Measurements from ENCODE around the gene ETS1.

Gene ETS1

DNA sequence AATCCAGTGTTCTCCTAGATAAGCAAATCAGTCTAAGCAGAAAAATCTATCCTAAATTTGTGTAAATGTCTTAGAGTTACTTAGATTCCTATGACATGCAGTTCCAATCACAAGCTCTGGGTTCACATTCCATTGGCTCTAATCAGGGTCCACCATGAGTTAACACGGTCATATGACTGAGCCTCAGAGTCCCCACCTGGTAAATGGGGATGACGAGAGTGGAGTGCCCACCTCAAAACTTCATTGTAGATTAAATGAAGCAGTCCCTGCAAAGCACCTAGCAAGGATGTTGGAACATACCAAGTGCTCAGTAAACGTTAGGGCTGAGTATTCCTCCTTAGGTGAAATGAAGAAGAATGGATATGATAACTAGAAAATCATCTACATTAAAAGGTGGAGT is 3.1 kb downstream of the ETS1 start:
- Histone ChIP-seq H3K9me3 (ENCODE audit: insufficient read depth, low read length) (no peaks in the 10 kb centered on the region), H3K27me3 (ENCODE audit: low read depth, low read length) (peaks cover 37% of the 10 kb centered on the region), H3K4me1 (ENCODE audit: low read length) (peaks cover 30% of the 10 kb centered on the region), H3K79me2 (ENCODE audit: low read length) (no peaks in the 10 kb centered on the region), H3K9ac (ENCODE audit: low read length) (no peak overlapping the region), H4K20me1 (ENCODE audit: insufficient read depth, low read length) (no peaks in the 10 kb centered on the region), H3K4me2 (ENCODE audit: low read length) (no peak overlapping the region), H3K4me3 (ENCODE audit: low read length) (no peak overlapping the region), H2AFZ (ENCODE audit: low read depth, low read length) (no peak overlapping the region), H3K36me3 (replicated peaks; ENCODE audit: low read depth, low read length) (no peaks in the 10 kb centered on the region), H3K27ac (ENCODE audit: low read length) (no peak overlapping the region)
- TF ChIP-seq EZH2phosphoT487 (IDR thresholded peaks at IDR 0.05; ENCODE audit: low read depth), result no peak
- TF ChIP-seq, protein P1, sequence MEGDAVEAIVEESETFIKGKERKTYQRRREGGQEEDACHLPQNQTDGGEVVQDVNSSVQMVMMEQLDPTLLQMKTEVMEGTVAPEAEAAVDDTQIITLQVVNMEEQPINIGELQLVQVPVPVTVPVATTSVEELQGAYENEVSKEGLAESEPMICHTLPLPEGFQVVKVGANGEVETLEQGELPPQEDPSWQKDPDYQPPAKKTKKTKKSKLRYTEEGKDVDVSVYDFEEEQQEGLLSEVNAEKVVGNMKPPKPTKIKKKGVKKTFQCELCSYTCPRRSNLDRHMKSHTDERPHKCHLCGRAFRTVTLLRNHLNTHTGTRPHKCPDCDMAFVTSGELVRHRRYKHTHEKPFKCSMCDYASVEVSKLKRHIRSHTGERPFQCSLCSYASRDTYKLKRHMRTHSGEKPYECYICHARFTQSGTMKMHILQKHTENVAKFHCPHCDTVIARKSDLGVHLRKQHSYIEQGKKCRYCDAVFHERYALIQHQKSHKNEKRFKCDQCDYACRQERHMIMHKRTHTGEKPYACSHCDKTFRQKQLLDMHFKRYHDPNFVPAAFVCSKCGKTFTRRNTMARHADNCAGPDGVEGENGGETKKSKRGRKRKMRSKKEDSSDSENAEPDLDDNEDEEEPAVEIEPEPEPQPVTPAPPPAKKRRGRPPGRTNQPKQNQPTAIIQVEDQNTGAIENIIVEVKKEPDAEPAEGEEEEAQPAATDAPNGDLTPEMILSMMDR (IDR thresholded peaks at IDR 0.05; ENCODE audit: low read depth, low read length), result no peak

DNA sequence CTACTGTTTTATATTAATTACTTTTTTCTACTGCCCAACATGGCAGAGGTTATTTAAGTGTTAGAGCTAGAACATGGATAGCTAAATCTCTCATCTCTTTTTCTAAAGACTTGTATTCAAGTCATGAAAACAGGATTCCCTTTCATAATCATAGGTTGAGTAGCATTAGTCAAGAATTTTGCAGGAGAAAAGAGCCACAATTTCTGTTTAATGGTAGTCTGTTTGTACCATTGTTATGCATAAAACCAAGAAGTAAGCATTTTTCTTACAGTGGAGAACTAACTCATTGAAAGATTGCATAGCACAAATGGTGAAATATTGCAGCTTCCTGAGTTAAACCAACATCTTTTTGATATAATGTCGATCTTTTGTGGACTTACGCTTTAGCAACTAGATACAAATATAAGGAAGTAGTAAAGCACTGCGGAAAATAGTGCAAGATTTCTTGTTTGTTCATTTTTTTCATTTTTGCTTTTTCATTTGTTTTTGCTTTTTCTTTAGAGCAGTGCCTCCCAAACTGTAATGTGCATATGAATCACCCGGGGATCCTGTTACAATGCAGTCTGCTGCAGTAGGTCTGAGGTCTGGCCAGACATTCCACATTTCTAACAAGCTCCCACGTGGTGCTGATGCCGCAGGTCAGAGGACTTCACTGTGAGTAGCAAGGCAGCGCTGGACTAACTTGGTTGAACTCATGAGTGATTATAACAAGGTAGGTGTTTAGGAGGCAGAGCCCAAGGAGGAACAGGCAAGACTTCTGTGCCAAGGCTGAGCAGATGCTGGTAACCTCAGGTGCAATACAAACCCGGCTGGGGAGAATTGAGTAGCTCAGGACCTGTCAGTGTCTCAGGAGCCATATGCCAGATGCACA is 4.6 kb downstream of the ETS1 start:
- Histone ChIP-seq H3K27me3 (ENCODE audit: low read depth, low read length) (peaks cover 25% of the 10 kb centered on the region; the same call in 1 of the 2 replicates), H3K9ac (ENCODE audit: low read length) (no peak overlapping the region), H3K27ac (ENCODE audit: low read length) (no peak overlapping the region), H2AFZ (ENCODE audit: low read depth, low read length) (no peak overlapping the region), H3K4me1 (ENCODE audit: low read length) (peaks cover 28% of the 10 kb centered on the region), H3K4me2 (ENCODE audit: low read length) (no peak overlapping the region), H3K36me3 (replicated peaks; ENCODE audit: low read depth, low read length) (no peaks in the 10 kb centered on the region), H4K20me1 (ENCODE audit: insufficient read depth, low read length) (no peaks in the 10 kb centered on the region), H3K9me3 (ENCODE audit: insufficient read depth, low read length) (no peaks in the 10 kb centered on the region), H3K4me3 (ENCODE audit: low read length) (no peak overlapping the region), H3K79me2 (ENCODE audit: low read length) (no peaks in the 10 kb centered on the region)
- TF ChIP-seq, protein P1 (IDR thresholded peaks at IDR 0.05; ENCODE audit: low read depth, low read length), result no peak
- no peak for TF ChIP-seq EZH2phosphoT487 (IDR thresholded peaks at IDR 0.05; ENCODE audit: low read depth)

DNA sequence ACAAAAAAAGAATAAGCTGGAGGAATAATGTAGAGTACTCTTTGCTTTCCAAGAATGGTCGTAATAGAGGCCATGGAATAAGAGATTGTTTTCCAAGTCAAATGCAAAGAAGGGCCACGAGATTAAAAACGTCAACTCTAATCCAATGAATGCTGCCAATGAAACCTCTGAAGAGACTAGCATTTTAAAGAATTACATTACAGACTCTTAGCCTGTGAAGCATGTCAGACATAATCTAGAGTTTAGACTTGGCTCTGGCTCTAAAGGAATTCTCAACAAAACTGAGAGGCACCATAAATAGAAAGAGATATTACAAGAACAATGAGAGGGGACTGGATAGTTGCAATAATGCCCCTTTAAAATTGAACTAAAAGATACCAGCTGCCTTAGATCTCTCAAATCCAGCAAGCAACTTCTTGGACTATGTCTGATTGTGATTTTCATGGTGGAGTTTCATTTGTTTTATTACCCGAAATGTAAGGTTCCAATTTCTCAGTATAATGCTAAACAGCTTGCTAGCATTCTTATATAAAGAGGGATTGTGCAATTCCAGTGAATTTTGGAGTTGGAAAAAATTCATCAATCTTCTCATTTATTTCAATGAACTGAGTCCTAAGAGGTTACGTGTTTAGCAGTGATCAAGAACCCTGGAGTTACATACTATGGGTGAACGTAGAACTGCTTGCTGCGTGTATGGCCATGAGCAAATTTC is 5.6 kb downstream of the ETS1 start:
- TF ChIP-seq, protein P1 (IDR thresholded peaks at IDR 0.05; ENCODE audit: low read depth, low read length), result no peak
- TF ChIP-seq EZH2phosphoT487 (IDR thresholded peaks at IDR 0.05; ENCODE audit: low read depth), result no peak
- no peaks in the 10 kb centered on the region for H3K79me2 ChIP-seq (ENCODE audit: low read length)
- no peak overlapping the region for H3K9ac ChIP-seq (ENCODE audit: low read length)
- H3K4me1 ChIP-seq (ENCODE audit: low read length), result peaks cover 22% of the 10 kb centered on the region
- peaks cover 29% of the 10 kb centered on the region; the same call in 1 of the 2 replicates for H3K27me3 ChIP-seq (ENCODE audit: low read depth, low read length)
- H3K36me3 ChIP-seq (replicated peaks; ENCODE audit: low read depth, low read length), result no peaks in the 10 kb centered on the region
- no peaks in the 10 kb centered on the region for H3K9me3 ChIP-seq (ENCODE audit: insufficient read depth, low read length)
- H3K4me3 ChIP-seq (ENCODE audit: low read length), result no peak overlapping the region
- no peak overlapping the region for H2AFZ ChIP-seq (ENCODE audit: low read depth, low read length)
- H3K27ac ChIP-seq (ENCODE audit: low read length), result no peak overlapping the region
- H4K20me1 ChIP-seq (ENCODE audit: insufficient read depth, low read length), result no peaks in the 10 kb centered on the region
- no peak overlapping the region for H3K4me2 ChIP-seq (ENCODE audit: low read length)

DNA sequence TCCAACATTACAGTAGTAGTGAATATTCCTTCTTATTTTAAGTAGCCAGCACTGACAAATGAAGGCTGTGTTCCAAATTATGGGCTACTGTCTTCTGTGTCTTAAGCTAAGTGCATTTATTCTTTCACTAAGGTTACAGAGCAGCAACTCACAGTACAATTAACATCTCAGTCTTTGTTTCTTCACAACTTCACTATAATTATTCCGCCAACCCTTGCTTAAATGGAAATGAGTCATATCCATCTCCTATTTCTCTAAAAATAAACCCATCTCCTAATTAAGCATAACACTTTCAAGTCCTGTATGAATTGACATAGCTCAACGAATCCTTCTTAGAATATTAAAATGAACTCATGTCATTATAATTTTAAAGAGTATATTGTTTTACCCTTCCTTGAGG is 6.7 kb downstream of the ETS1 start:
- no peaks in the 10 kb centered on the region for H3K79me2 ChIP-seq (ENCODE audit: low read length)
- peak overlapping the region; percentile 28 for H3K4me3 ChIP-seq (ENCODE audit: low read length)
- peak overlapping the region; percentile 54 for H3K4me2 ChIP-seq (ENCODE audit: low read length)
- no peaks in the 10 kb centered on the region for H3K9me3 ChIP-seq (ENCODE audit: insufficient read depth, low read length)
- TF ChIP-seq, protein P1 (IDR thresholded peaks at IDR 0.05; ENCODE audit: low read depth, low read length), result no peak
- TF ChIP-seq EZH2phosphoT487 (IDR thresholded peaks at IDR 0.05; ENCODE audit: low read depth), result no peak
- peaks cover 24% of the 10 kb centered on the region; the same call in 1 of the 2 replicates for H3K27me3 ChIP-seq (ENCODE audit: low read depth, low read length)
- peaks cover 22% of the 10 kb centered on the region for H3K4me1 ChIP-seq (ENCODE audit: low read length)
- no peaks in the 10 kb centered on the region for H3K36me3 ChIP-seq (replicated peaks; ENCODE audit: low read depth, low read length)
- H3K27ac ChIP-seq (ENCODE audit: low read length), result no peak overlapping the region
- H3K9ac ChIP-seq (ENCODE audit: low read length), result 0 out of 2 replicates have a peak overlapping the region, but pooled peaks have one; percentile 1
- H2AFZ ChIP-seq (ENCODE audit: low read depth, low read length), result 0 out of 2 replicates have a peak overlapping the region, but pooled peaks have one; percentile 5
- H4K20me1 ChIP-seq (ENCODE audit: insufficient read depth, low read length), result no peaks in the 10 kb centered on the region
